Measurements from ENCODE around the gene SIT1. TPM values are rescaled to one million over a fixed set of nuclear protein-coding genes. Genes with fewer than 3 reads are reported as not detected.

SIT1 gene
- total and polyA plus RNA-seq, 2 experiments from 2014 or later: 13.2 to 14.7 TPM

DNA sequence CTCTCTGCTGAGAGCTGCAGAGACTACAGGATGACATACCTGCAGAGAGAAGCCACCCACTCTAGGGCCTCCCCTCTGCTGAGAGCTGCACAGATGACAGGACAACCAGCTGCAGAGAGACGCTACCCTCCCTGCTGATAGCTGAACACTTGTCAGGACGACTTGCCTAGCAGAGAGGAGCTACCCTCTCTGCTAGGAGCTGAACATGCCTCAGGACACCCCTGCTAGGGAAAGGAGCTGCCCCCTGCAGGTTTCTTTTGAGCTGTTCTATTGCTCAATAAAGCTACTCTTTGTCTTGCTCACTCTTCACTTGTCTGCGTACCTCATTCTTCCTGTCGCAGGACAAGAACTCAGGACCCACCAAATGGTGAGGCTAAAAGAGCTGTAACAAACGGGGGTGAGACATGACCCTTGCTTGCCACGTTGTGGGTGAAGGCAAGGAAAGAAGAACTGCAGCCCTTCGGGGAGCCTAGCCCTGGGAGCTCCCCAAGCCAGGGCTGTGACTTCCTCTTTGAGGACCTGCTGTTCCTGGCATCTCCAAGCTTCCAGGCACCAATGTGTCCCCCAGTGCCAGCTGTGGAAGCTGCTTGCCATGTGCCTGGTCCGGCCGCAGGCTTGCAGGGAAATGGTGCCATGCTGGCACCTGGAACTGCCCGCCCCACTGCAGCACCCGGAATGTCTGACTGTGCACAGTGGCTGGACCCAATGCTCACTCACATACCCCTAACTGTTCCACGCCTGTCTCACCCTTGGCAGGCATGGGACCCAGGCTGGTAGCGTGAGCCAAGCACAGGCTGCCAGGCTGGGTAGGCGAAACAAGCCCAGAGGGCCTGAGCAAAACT is 50.7 kb downstream of the SIT1 start:
- no peak overlapping the region for H3K4me3 Mint-ChIP-seq
- peaks cover 9% of the 10 kb centered on the region for H3K4me1 Mint-ChIP-seq
- Histone ChIP-seq H3F3A (replicated peaks; ENCODE audit: low read depth) (peaks cover 13% of the 10 kb centered on the region; the same call in 1 of the 2 replicates), H3K4me1 (ENCODE audit: insufficient read depth) (peaks cover 13% of the 10 kb centered on the region), H3K4me2 (peak overlapping the region; percentile 48; the same call in 1 of the 2 replicates), H3K27me3 (ENCODE audit: insufficient read depth) (no peaks in the 10 kb centered on the region), H3K27ac (ENCODE audit: low read depth) (no peak overlapping the region), H3K4me3 (no peak overlapping the region), H2AFZ (no peak overlapping the region), H3K79me2 (replicated peaks; ENCODE audit: insufficient read depth) (no peaks in the 10 kb centered on the region), H3K36me3 (ENCODE audit: insufficient read depth) (no peaks in the 10 kb centered on the region), H4K20me1 (replicated peaks; ENCODE audit: insufficient read depth) (no peaks in the 10 kb centered on the region), H3K9me2 (ENCODE audit: insufficient read depth) (no peaks in the 10 kb centered on the region)
- no peak overlapping the region for H3K27ac Mint-ChIP-seq
- TF ChIP-seq JUNB (IDR thresholded peaks at IDR 0.05; ENCODE audit: unreplicated experiment) (no peak), ZNF114 (CRISPR knock-in tag; IDR thresholded peaks at IDR 0.05) (no peak)
- TF ChIP-seq, protein P1, sequence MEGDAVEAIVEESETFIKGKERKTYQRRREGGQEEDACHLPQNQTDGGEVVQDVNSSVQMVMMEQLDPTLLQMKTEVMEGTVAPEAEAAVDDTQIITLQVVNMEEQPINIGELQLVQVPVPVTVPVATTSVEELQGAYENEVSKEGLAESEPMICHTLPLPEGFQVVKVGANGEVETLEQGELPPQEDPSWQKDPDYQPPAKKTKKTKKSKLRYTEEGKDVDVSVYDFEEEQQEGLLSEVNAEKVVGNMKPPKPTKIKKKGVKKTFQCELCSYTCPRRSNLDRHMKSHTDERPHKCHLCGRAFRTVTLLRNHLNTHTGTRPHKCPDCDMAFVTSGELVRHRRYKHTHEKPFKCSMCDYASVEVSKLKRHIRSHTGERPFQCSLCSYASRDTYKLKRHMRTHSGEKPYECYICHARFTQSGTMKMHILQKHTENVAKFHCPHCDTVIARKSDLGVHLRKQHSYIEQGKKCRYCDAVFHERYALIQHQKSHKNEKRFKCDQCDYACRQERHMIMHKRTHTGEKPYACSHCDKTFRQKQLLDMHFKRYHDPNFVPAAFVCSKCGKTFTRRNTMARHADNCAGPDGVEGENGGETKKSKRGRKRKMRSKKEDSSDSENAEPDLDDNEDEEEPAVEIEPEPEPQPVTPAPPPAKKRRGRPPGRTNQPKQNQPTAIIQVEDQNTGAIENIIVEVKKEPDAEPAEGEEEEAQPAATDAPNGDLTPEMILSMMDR (conservative IDR thresholded peaks at IDR 0.05; ENCODE audit: low read depth in 2 of 2): peak; percentile 22 to 45
- TF ChIP-seq, protein P2, sequence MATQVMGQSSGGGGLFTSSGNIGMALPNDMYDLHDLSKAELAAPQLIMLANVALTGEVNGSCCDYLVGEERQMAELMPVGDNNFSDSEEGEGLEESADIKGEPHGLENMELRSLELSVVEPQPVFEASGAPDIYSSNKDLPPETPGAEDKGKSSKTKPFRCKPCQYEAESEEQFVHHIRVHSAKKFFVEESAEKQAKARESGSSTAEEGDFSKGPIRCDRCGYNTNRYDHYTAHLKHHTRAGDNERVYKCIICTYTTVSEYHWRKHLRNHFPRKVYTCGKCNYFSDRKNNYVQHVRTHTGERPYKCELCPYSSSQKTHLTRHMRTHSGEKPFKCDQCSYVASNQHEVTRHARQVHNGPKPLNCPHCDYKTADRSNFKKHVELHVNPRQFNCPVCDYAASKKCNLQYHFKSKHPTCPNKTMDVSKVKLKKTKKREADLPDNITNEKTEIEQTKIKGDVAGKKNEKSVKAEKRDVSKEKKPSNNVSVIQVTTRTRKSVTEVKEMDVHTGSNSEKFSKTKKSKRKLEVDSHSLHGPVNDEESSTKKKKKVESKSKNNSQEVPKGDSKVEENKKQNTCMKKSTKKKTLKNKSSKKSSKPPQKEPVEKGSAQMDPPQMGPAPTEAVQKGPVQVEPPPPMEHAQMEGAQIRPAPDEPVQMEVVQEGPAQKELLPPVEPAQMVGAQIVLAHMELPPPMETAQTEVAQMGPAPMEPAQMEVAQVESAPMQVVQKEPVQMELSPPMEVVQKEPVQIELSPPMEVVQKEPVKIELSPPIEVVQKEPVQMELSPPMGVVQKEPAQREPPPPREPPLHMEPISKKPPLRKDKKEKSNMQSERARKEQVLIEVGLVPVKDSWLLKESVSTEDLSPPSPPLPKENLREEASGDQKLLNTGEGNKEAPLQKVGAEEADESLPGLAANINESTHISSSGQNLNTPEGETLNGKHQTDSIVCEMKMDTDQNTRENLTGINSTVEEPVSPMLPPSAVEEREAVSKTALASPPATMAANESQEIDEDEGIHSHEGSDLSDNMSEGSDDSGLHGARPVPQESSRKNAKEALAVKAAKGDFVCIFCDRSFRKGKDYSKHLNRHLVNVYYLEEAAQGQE (IDR thresholded peaks at IDR 0.05; ENCODE audit: unreplicated experiment): no peak
- DNase-seq (ENCODE audit: low spot score) (peak; percentile 65), ATAC-seq (peak; percentile 5; the same call in 2 of the 3 replicates)
- no peaks in the 10 kb centered on the region for H3K36me3 Mint-ChIP-seq (ENCODE audit: low read depth)
- H3K9me3 Mint-ChIP-seq: no peaks in the 10 kb centered on the region
- peaks cover 8% of the 10 kb centered on the region for H3K27me3 Mint-ChIP-seq (ENCODE audit: insufficient read depth, low read depth, poor library complexity)

Small RNAs within 50 kb of the gene (microRNA-seq; reads per million reads assigned to microRNA genes)
- gene MIR4667: not detected

Small RNAs within 50 kb of the gene (small RNA-seq; reads per million reads assigned to genes)
- gene MIR4667 (ENCODE audit: low replicate concordance) (not detected), gene RMRP (ENCODE audit: low replicate concordance) (not detected), gene RN7SL22P (ENCODE audit: low replicate concordance) (not detected)

Other genes with a start within 250 kb of the SIT1 start
- 5.6 and 8.2 TPM in 2 replicates for gene RUSC2, start 160.8 kb downstream of the SIT1 start, total RNA-seq (2014; rRNA removed; shearing (Covaris generic))
- 2.8 and 3.0 TPM in 2 replicates for gene RUSC2, start 160.8 kb downstream of the SIT1 start, polyA plus RNA-seq (2016; fragmentation: Nextera tagmentation; extraction: Ambion mirVana)
- gene TESK1, start 45.7 kb downstream of the SIT1 start, total RNA-seq (2014; rRNA removed; shearing (Covaris generic)): 8.2 and 10.7 TPM in 2 replicates
- gene TESK1, start 45.7 kb downstream of the SIT1 start, polyA plus RNA-seq (2016; fragmentation: Nextera tagmentation; extraction: Ambion mirVana): 6.8 and 7.3 TPM in 2 replicates
- 2.7 and 4.8 TPM in 2 replicates for gene CD72, start 32.5 kb downstream of the SIT1 start, total RNA-seq (2014; rRNA removed; shearing (Covaris generic))
- gene CD72, start 32.5 kb downstream of the SIT1 start, polyA plus RNA-seq (2016; fragmentation: Nextera tagmentation; extraction: Ambion mirVana): 4.6 and 4.7 TPM in 2 replicates
- 8,626 and 33,360 TPM in 2 replicates for gene RMRP, start 7.1 kb upstream of the SIT1 start, total RNA-seq (2014; rRNA removed; shearing (Covaris generic))
- gene RMRP, start 7.1 kb upstream of the SIT1 start, polyA plus RNA-seq (2016; fragmentation: Nextera tagmentation; extraction: Ambion mirVana): 15.3 and 43.0 TPM in 2 replicates
- 2.4 and 6.9 TPM in 2 replicates for gene CCDC107, start 7.4 kb upstream of the SIT1 start, total RNA-seq (2014; rRNA removed; shearing (Covaris generic))
- gene CCDC107, start 7.4 kb upstream of the SIT1 start, polyA plus RNA-seq (2016; fragmentation: Nextera tagmentation; extraction: Ambion mirVana): 18.4 and 20.8 TPM in 2 replicates
- gene ARHGEF39, start 14.3 kb upstream of the SIT1 start, total RNA-seq (2014; rRNA removed; shearing (Covaris generic)): 16.8 and 25.7 TPM in 2 replicates
- 25.2 and 31.0 TPM in 2 replicates for gene ARHGEF39, start 14.3 kb upstream of the SIT1 start, polyA plus RNA-seq (2016; fragmentation: Nextera tagmentation; extraction: Ambion mirVana)
- not detected in 2 replicates for gene CA9, start 23.0 kb upstream of the SIT1 start, total RNA-seq (2014; rRNA removed; shearing (Covaris generic))
- gene CA9, start 23.0 kb upstream of the SIT1 start, polyA plus RNA-seq (2016; fragmentation: Nextera tagmentation; extraction: Ambion mirVana): 1.1 and 2.2 TPM in 2 replicates
- gene TPM2, start 39.0 kb upstream of the SIT1 start, total RNA-seq (2014; rRNA removed; shearing (Covaris generic)): 116 and 141 TPM in 2 replicates
- 488 and 540 TPM in 2 replicates for gene TPM2, start 39.0 kb upstream of the SIT1 start, polyA plus RNA-seq (2016; fragmentation: Nextera tagmentation; extraction: Ambion mirVana)
- gene TLN1, start 81.3 kb upstream of the SIT1 start, total RNA-seq (2014; rRNA removed; shearing (Covaris generic)): 116 and 120 TPM in 2 replicates
- 21.5 and 26.0 TPM in 2 replicates for gene TLN1, start 81.3 kb upstream of the SIT1 start, polyA plus RNA-seq (2016; fragmentation: Nextera tagmentation; extraction: Ambion mirVana)
- gene CREB3, start 81.7 kb upstream of the SIT1 start, total RNA-seq (2014; rRNA removed; shearing (Covaris generic)): 24.9 and 32.4 TPM in 2 replicates
- gene CREB3, start 81.7 kb upstream of the SIT1 start, polyA plus RNA-seq (2016; fragmentation: Nextera tagmentation; extraction: Ambion mirVana): 19.2 and 20.3 TPM in 2 replicates
- 80.1 and 80.2 TPM in 2 replicates for gene GBA2, start 98.3 kb upstream of the SIT1 start, total RNA-seq (2014; rRNA removed; shearing (Covaris generic))
- gene GBA2, start 98.3 kb upstream of the SIT1 start, polyA plus RNA-seq (2016; fragmentation: Nextera tagmentation; extraction: Ambion mirVana): 32.1 and 32.8 TPM in 2 replicates
- 12.9 and 16.0 TPM in 2 replicates for gene RGP1, start 98.4 kb upstream of the SIT1 start, total RNA-seq (2014; rRNA removed; shearing (Covaris generic))
- gene RGP1, start 98.4 kb upstream of the SIT1 start, polyA plus RNA-seq (2016; fragmentation: Nextera tagmentation; extraction: Ambion mirVana): 2.7 and 2.8 TPM in 2 replicates
- gene MSMP, start 103.3 kb upstream of the SIT1 start, total RNA-seq (2014; rRNA removed; shearing (Covaris generic)): not detected in 2 replicates
- gene MSMP, start 103.3 kb upstream of the SIT1 start, polyA plus RNA-seq (2016; fragmentation: Nextera tagmentation; extraction: Ambion mirVana): 0.57 and 0.81 TPM in 2 replicates
- 7.6 and 14.4 TPM in 2 replicates for gene NPR2, start 140.7 kb upstream of the SIT1 start, total RNA-seq (2014; rRNA removed; shearing (Covaris generic))
- 9.0 and 9.8 TPM in 2 replicates for gene NPR2, start 140.7 kb upstream of the SIT1 start, polyA plus RNA-seq (2016; fragmentation: Nextera tagmentation; extraction: Ambion mirVana)
- gene SPAG8, start 161.3 kb upstream of the SIT1 start, total RNA-seq (2014; rRNA removed; shearing (Covaris generic)): 0.45 TPM in 1 of 2 replicates, not detected in the other
- 0.17 and 0.45 TPM in 2 replicates for gene SPAG8, start 161.3 kb upstream of the SIT1 start, polyA plus RNA-seq (2016; fragmentation: Nextera tagmentation; extraction: Ambion mirVana)
- 20.9 and 23.8 TPM in 2 replicates for gene HINT2, start 164.1 kb upstream of the SIT1 start, total RNA-seq (2014; rRNA removed; shearing (Covaris generic))
- gene HINT2, start 164.1 kb upstream of the SIT1 start, polyA plus RNA-seq (2016; fragmentation: Nextera tagmentation; extraction: Ambion mirVana): 69.9 and 74.5 TPM in 2 replicates
- gene FAM221B, start 177.8 kb upstream of the SIT1 start, total RNA-seq (2014; rRNA removed; shearing (Covaris generic)): not detected in 2 replicates
- gene FAM221B, start 177.8 kb upstream of the SIT1 start, polyA plus RNA-seq (2016; fragmentation: Nextera tagmentation; extraction: Ambion mirVana): 0.09 and 0.47 TPM in 2 replicates
- gene TMEM8B, start 178.3 kb upstream of the SIT1 start, total RNA-seq (2014; rRNA removed; shearing (Covaris generic)): 5.5 and 7.5 TPM in 2 replicates
- gene TMEM8B, start 178.3 kb upstream of the SIT1 start, polyA plus RNA-seq (2016; fragmentation: Nextera tagmentation; extraction: Ambion mirVana): 3.6 and 4.2 TPM in 2 replicates
- gene OR13J1, start 219.5 kb upstream of the SIT1 start, total RNA-seq (2014; rRNA removed; shearing (Covaris generic)): not detected in 2 replicates
- 0.15 TPM in 1 of 2 replicates, not detected in the other for gene OR13J1, start 219.5 kb upstream of the SIT1 start, polyA plus RNA-seq (2016; fragmentation: Nextera tagmentation; extraction: Ambion mirVana)

Measured in GM23338 (cell line).